GM12801 (cell line): ENCODE data around the gene LAMB2.

Experiments
- CTCF ChIP-seq: IDR thresholded peaks from one replicate; pipeline ENCODE4 v1.5.1; 2011; ENCODE audit warnings: control low read depth; ENCODE audit not compliant: insufficient read length; ENCODE audit errors: extremely low read depth

Gene LAMB2

GRCh38 chr3:49092938-49093852, 39.7 kb downstream of the LAMB2 start:
- TF ChIP-seq CTCF, result no peak

- TF ChIP-seq CTCF, result no peak
These were observed 51.4 kb downstream of the LAMB2 start for GRCh38 chr3:49081429-49081828.

GRCh38 chr3:49079270-49079669, 53.6 kb downstream of the LAMB2 start:
- no peak for TF ChIP-seq CTCF

DNA sequence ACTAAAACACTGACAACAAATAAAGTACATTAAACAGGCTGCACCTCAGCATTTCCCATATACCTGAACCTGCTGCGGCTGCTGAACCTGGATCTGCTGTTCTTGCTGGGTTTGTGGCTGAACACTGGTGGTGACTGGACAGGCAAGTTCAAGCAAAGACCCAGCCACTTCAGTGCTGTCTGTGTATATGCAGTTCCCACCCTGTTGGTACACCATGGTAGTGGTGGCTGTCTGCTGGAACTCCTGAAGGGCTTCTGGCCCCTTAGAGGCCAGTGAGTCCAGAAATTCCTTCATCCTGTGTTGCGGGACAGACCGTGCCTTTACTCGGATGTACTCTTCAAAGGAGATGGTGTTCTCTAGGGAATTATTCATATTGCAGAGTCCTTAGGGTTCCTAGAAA, 56.2 kb downstream of the LAMB2 start:
- TF ChIP-seq CTCF, result no peak

DNA sequence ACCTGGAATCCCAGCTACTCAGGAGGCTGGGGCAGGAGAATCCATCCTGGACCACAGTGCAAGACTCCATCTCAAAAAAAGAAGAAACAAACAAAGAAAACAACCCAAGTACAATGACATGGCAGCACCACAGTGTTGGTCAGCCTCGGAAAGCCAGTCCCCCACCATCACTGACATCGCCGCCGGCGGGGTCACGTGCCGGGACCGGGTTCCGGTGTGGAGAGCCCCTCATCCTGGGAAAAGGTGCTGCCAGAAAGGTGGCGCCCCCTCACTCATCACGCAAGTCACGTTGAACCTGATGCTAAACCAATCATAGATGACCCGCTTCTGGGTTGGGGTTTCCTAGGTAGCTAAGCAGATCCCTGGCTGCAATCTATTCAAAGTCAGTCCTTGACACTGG, 56.7 kb downstream of the LAMB2 start:
- TF ChIP-seq CTCF, result no peak
